HepG2 (cell line): ENCODE results near the gene STIM1. TPM values are rescaled to one million over a fixed set of nuclear protein-coding genes. Genes with fewer than 3 reads are reported as not detected.
A peak's percentile ranks its signal among the peaks of the same experiment; 100 is the strongest.

Experiments
- ASH2L ChIP-seq: fragments of 300-600, 200-600 bp; sonication (generic); IDR thresholded peaks from 2 replicates; pipeline ENCODE4 v1.7.0; 2017; ENCODE audit warnings: low read depth, mild to moderate bottlenecking, moderate library complexity, mixed read lengths, low read length; ENCODE audit not compliant: insufficient read length
- ATF2 ChIP-seq: sonication (generic); formaldehyde crosslinking; IDR thresholded peaks from 2 replicates; pipeline ENCODE4 v1.4.0; 2020; ENCODE audit warnings: missing genetic modification reagents
- CTCF ChIP-seq: sonication (generic); formaldehyde crosslinking; IDR thresholded peaks from 2 replicates; pipeline ENCODE4 v1.5.0; 2020; ENCODE audit warnings: mild to moderate bottlenecking, missing genetic modification reagents, moderate library complexity
- DNMT1 ChIP-seq: sonication (generic); formaldehyde crosslinking; IDR thresholded peaks from 2 replicates; pipeline ENCODE4 v1.5.1; 2020; ENCODE audit warnings: mild to moderate bottlenecking, missing genetic modification reagents
- HMG20A ChIP-seq: IDR thresholded peaks from 2 replicates; pipeline ENCODE4 v1.6.1; 2016; ENCODE audit warnings: borderline replicate concordance
- NKX3-1 ChIP-seq: sonication (generic); formaldehyde crosslinking; IDR thresholded peaks from 2 replicates; pipeline ENCODE4 v1.5.0; 2020; ENCODE audit warnings: missing genetic modification reagents
- SALL1 ChIP-seq: sonication (generic); formaldehyde crosslinking; IDR thresholded peaks from 2 replicates; pipeline ENCODE4 v1.8.0; 2022; ENCODE audit warnings: mild to moderate bottlenecking, missing genetic modification reagents
- ZNF503 ChIP-seq: sonication (generic); formaldehyde crosslinking; IDR thresholded peaks from 2 replicates; pipeline ENCODE4 v1.4.0; 2020; ENCODE audit warnings: missing genetic modification reagents
- ZNF512B ChIP-seq: sonication (generic); formaldehyde crosslinking; IDR thresholded peaks from 2 replicates; pipeline ENCODE4 v1.5.1; 2020; ENCODE audit warnings: missing genetic modification reagents, mild to moderate bottlenecking, borderline replicate concordance
- ZNF574 ChIP-seq: sonication (generic); formaldehyde crosslinking; IDR thresholded peaks from 2 replicates; pipeline ENCODE4 v1.4.0; 2020; ENCODE audit warnings: missing genetic modification reagents
- ZXDC ChIP-seq: sonication (generic); formaldehyde crosslinking; IDR thresholded peaks from 2 replicates; pipeline ENCODE4 v1.5.0; 2020; ENCODE audit warnings: mild to moderate bottlenecking, missing genetic modification reagents
- polyA plus RNA-seq, 8 experiments: library from polyadenylated mRNA; depleted of rRNA in 3 of 8; stranded (reverse) in 7 of 8; unstranded in 1 of 8; fragments of >200 nt; fragmentation: Illumina TruSeq in 4 of 8; extraction: Trizol in 4 of 8; gene quantifications; 2 replicates each; pipeline versions ENCODE4 v1.2.1 to v1.2.3, GENCODE V29; 2011 to 2016; ENCODE audit warnings: low read depth in 4 of 8, missing spikeins in 1 of 8, mixed read lengths in 1 of 8; ENCODE audit not compliant: insufficient read depth in 1 of 8
- total RNA-seq, 5 experiments: library from RNA; depleted of rRNA; stranded (reverse); fragments of >200 nt; fragmentation: Illumina TruSeq; extraction: Trizol; gene quantifications; 2 replicates each; pipeline ENCODE4 v1.2.3, GENCODE V29; 2016; ENCODE audit warnings: low read depth in 1 of 5

STIM1 gene
- total and polyA plus RNA-seq, 2 of the 13 experiments (the other 11 are each of a cell fraction or from before 2014, with no cell fraction given) = 19.2 to 28.5 TPM

GRCh38 chr11:3942160-3942955, 86.9 kb downstream of the STIM1 start (continued):
- TF ChIP-seq ASH2L (peak; percentile 42), ZNF512B (CRISPR knock-in tag) (no peak), NKX3-1 (CRISPR knock-in tag) (0 out of 2 replicates have a peak, but pooled peaks have one; percentile 3), CTCF (CRISPR knock-in tag) (peak; percentile 83), ZNF574 (CRISPR knock-in tag) (0 out of 2 replicates have a peak, but pooled peaks have one; percentile 23), ZNF503 (CRISPR knock-in tag) (peak; percentile 32; the same call in 1 of the 2 replicates), HMG20A (CRISPR knock-in tag) (peak; percentile 21; the same call in 1 of the 2 replicates), SALL1 (CRISPR knock-in tag) (peak; percentile 81), DNMT1 (no peak), ZXDC (no peak), ATF2 (CRISPR knock-in tag) (peak; percentile 56; the same call in 1 of the 2 replicates)
